Measurements from ENCODE around the gene AIG1. TPM values are rescaled to one million over a fixed set of nuclear protein-coding genes. Genes with fewer than 3 reads are reported as not detected.
A peak's percentile ranks its signal among the peaks of the same experiment; 100 is the strongest.

AIG1 gene
- total RNA-seq, 1 donor from 2014 or later: 32.2 TPM

DNA sequence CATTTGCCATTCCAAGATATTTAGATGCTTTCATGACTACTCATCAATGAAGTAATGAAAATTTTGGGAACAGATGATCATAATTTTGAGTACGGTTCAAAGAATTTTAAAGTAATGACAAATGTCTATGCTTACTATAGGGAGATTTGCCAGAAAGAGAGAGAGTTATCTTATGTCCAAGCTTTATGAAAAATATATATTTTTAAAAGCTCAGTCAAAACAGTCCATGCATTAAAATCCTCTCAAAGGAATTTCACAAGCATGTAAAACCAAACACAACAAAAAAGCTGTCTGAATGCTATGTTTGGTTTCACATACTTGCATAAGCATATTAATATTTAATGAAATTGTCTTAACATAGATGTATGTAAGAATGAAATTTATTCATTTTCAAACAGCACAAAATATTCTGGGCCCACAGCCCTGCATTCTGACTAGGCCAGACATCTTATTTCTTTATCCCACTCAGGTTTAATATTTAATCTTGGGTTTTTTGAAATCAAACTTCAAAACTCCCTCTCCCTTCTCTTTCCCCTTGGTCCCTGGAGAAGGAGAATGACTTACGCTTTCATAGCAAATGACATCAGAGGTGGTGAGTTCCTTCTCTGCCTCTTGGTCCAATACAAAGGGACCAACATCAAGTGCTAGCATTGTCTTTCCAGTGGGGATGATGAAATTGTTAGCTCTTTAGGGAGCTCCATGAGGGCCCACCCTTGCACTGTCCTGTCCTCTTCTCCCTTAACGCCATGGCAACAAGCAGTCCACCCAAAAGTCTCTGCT lies 295.6 kb downstream of the AIG1 start:
- peak overlapping the region; percentile 92 for H3K27ac Mint-ChIP-seq (ENCODE audit: unreplicated experiment)
- TF ChIP-seq, protein P1, sequence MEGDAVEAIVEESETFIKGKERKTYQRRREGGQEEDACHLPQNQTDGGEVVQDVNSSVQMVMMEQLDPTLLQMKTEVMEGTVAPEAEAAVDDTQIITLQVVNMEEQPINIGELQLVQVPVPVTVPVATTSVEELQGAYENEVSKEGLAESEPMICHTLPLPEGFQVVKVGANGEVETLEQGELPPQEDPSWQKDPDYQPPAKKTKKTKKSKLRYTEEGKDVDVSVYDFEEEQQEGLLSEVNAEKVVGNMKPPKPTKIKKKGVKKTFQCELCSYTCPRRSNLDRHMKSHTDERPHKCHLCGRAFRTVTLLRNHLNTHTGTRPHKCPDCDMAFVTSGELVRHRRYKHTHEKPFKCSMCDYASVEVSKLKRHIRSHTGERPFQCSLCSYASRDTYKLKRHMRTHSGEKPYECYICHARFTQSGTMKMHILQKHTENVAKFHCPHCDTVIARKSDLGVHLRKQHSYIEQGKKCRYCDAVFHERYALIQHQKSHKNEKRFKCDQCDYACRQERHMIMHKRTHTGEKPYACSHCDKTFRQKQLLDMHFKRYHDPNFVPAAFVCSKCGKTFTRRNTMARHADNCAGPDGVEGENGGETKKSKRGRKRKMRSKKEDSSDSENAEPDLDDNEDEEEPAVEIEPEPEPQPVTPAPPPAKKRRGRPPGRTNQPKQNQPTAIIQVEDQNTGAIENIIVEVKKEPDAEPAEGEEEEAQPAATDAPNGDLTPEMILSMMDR (IDR thresholded peaks at IDR 0.05): no peak
- DNase-seq (ENCODE audit: low spot score): no peak
- peaks cover 25% of the 10 kb centered on the region for H3K36me3 Mint-ChIP-seq (ENCODE audit: low read depth)
- H3K4me1 Mint-ChIP-seq (ENCODE audit: low read depth): peaks cover 22% of the 10 kb centered on the region
- no peak overlapping the region for H3K4me3 Mint-ChIP-seq (ENCODE audit: unreplicated experiment)
- H3K9me3 Mint-ChIP-seq (ENCODE audit: low read depth): peaks cover 34% of the 10 kb centered on the region
- H3K27me3 Mint-ChIP-seq (ENCODE audit: low read depth): no peaks in the 10 kb centered on the region

DNA sequence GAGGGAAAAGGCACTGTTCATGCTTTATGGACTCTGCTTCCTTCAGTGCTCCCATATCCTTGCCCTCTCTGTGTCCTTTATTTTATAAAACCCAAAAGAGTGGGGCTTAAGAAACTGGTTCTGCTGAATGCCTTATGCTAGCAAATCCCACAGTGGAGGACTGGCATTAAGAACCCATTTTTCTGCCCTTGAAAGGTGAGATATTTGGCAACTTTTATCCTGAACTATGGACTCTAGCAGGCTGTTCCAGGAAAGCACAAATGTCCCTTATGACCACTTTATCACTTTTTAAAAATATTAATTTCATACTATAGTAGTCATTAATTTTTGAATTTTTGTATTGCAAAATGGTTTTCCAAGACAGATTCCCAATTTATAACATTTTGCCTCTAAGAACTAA lies 296.5 kb downstream of the AIG1 start:
- H3K27ac Mint-ChIP-seq (ENCODE audit: unreplicated experiment): peak overlapping the region; percentile 92
- peaks cover 24% of the 10 kb centered on the region for H3K4me1 Mint-ChIP-seq (ENCODE audit: low read depth)
- peaks cover 26% of the 10 kb centered on the region for H3K9me3 Mint-ChIP-seq (ENCODE audit: low read depth)
- peaks cover 19% of the 10 kb centered on the region for H3K36me3 Mint-ChIP-seq (ENCODE audit: low read depth)
- DNase-seq (ENCODE audit: low spot score): no peak
- no peaks in the 10 kb centered on the region for H3K27me3 Mint-ChIP-seq (ENCODE audit: low read depth)
- TF ChIP-seq, protein P1 (IDR thresholded peaks at IDR 0.05): no peak
- H3K4me3 Mint-ChIP-seq (ENCODE audit: unreplicated experiment): no peak overlapping the region

DNA sequence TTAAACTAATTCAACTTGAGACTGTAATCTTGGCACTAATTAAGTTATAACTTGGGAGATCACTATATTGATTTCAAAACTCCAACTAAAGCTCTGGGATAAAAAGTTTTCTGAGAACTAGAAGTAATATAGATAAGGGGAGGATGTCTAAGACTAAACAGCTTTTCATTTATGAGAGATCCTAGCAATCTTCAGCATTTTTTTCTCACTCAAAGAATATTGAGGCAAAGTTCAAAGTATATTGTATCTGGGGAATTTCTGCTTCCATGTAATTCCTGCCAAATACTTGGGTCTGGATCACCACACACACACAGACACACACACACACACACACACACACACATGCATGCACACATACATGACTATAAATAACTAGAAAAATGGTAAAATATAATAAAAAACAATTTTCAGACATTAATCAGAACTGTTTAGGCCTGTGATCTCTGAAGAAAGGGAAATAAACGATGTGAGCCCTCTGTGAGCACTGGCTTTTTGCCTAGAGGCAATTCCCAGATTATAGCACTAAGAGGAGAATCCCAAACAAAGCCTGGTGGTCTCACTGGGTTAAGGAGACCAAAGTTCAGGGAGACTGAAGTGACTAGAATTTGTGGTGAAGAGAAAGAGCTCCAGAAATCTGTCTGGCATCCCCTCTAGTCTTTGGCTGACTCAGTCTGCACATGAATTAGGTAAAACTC lies 297.0 kb downstream of the AIG1 start:
- H3K4me1 Mint-ChIP-seq (ENCODE audit: low read depth): peaks cover 30% of the 10 kb centered on the region
- TF ChIP-seq, protein P1 (IDR thresholded peaks at IDR 0.05): no peak
- peaks cover 14% of the 10 kb centered on the region for H3K36me3 Mint-ChIP-seq (ENCODE audit: low read depth)
- H3K9me3 Mint-ChIP-seq (ENCODE audit: low read depth): peaks cover 21% of the 10 kb centered on the region
- no peak overlapping the region for H3K4me3 Mint-ChIP-seq (ENCODE audit: unreplicated experiment)
- DNase-seq (ENCODE audit: low spot score): no peak
- no peaks in the 10 kb centered on the region for H3K27me3 Mint-ChIP-seq (ENCODE audit: low read depth)
- H3K27ac Mint-ChIP-seq (ENCODE audit: unreplicated experiment): peak overlapping the region; percentile 71

DNA sequence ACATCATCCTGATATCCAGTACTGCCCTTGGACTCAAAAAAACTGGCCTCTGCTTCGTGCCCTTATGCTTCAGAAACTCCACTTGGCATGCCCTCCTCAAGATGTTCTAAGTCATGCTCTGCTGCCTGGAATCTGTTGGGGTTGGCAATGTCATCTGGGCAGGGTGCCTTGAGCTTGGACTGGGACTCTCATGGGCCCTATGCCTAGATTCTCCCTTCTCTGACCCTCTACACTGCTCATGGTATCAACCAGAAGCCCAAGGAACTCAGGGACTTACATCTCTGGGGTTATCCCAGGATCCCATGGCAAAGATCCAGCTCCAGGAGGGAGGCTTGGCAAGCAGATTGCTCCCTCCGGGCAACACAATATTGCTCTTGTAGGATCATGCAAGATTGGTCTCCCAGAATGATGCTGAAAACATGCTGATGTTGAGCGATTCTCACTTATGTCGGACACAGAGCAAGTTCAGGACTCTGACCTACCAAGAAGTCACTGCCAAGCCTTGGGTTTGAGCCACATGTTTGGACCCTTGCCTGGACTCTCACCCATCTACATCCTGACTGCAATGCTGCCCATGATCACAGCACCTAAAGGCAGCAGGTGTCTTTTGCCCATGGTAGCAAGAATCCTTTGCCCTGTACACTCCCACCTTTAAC lies 301.0 kb downstream of the AIG1 start:
- Mint-ChIP-seq H3K27ac (ENCODE audit: unreplicated experiment) (no peak overlapping the region), H3K27me3 (ENCODE audit: low read depth) (no peaks in the 10 kb centered on the region), H3K4me1 (ENCODE audit: low read depth) (peaks cover 34% of the 10 kb centered on the region), H3K36me3 (ENCODE audit: low read depth) (no peaks in the 10 kb centered on the region), H3K9me3 (ENCODE audit: low read depth) (no peaks in the 10 kb centered on the region), H3K4me3 (ENCODE audit: unreplicated experiment) (no peak overlapping the region)
- TF ChIP-seq, protein P1 (IDR thresholded peaks at IDR 0.05): no peak
- DNase-seq (ENCODE audit: low spot score): no peak

DNA sequence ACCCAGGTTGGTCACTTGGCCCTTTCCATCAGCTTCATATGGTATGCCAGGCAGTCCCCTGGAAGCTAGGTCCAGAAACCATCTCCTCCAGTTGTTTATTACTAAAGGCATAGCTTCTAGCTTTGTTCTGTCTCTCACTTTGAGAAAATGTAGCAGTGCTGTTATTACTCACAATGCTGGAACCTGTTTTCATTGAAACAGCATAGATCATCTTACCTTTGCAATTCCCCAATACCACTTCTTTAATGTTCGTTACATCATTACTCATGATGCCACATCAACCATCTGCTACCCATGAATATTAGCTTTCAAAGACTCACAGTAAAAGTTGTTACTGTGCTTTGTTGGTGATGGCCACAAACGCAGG lies 301.5 kb downstream of the AIG1 start:
- TF ChIP-seq, protein P1 (IDR thresholded peaks at IDR 0.05): no peak
- Mint-ChIP-seq H3K27ac (ENCODE audit: unreplicated experiment) (no peak overlapping the region), H3K4me3 (ENCODE audit: unreplicated experiment) (no peak overlapping the region), H3K36me3 (ENCODE audit: low read depth) (no peaks in the 10 kb centered on the region), H3K27me3 (ENCODE audit: low read depth) (no peaks in the 10 kb centered on the region), H3K4me1 (ENCODE audit: low read depth) (peaks cover 30% of the 10 kb centered on the region), H3K9me3 (ENCODE audit: low read depth) (no peaks in the 10 kb centered on the region)
- no peak for DNase-seq (ENCODE audit: low spot score)

Data from chondrocyte (in vitro differentiated cells).